RWPE2 (cell line): ENCODE results near the gene PIF1.

ENCODE experiments used
- ATAC-seq: fragments of 200-7000 bp; cut with Tn5 transposase; 3 replicates; pipeline ENCODE4 v1.9.1; 2021; ENCODE audit warnings: low read depth
- DNase-seq: peaks from one replicate; pipeline ENCODE4 v3.0.0-alpha.2; 2020; ENCODE audit warnings: low spot score
- H3K27ac ChIP-seq: fragments of 450-650 bp; 2 replicates; pipeline ENCODE4 v1.5.1; 2017; ENCODE audit warnings: mild to moderate bottlenecking; ENCODE audit not compliant: poor library complexity, severe bottlenecking
- H3K27me3 ChIP-seq: fragments of 250-450 bp; sonication (Bioruptor Pico); 2 replicates; pipeline ENCODE4 v1.5.1; 2021; ENCODE audit warnings: mild to moderate bottlenecking, moderate library complexity; ENCODE audit not compliant: insufficient read depth, poor library complexity, severe bottlenecking
- H3K36me3 ChIP-seq: fragments of 250-450 bp; sonication (Bioruptor Pico); 2 replicates; pipeline ENCODE4 v1.5.1; 2020; ENCODE audit warnings: low read depth, mild to moderate bottlenecking, moderate library complexity
- H3K4me1 ChIP-seq: fragments of 250-450 bp; sonication (Bioruptor Pico); 2 replicates; pipeline ENCODE4 v1.5.1; 2021; ENCODE audit warnings: mild to moderate bottlenecking, moderate library complexity; ENCODE audit not compliant: insufficient read depth, poor library complexity, severe bottlenecking
- H3K4me3 ChIP-seq: fragments of 250-450 bp; sonication (Bioruptor Pico); 2 replicates; pipeline ENCODE4 v1.5.1; 2021; ENCODE audit warnings: mild to moderate bottlenecking, moderate library complexity; ENCODE audit not compliant: severe bottlenecking
- H3K9me3 ChIP-seq: fragments of 250-450 bp; sonication (Bioruptor Pico); 2 replicates; pipeline ENCODE4 v1.5.1; 2021; ENCODE audit warnings: mild to moderate bottlenecking, moderate library complexity; ENCODE audit not compliant: severe bottlenecking
- TF ChIP-seq, protein P1 (sequence below): fragments of 450-650 bp; IDR thresholded peaks from one replicate; pipeline ENCODE4 v1.5.1; 2017; ENCODE audit warnings: mild to moderate bottlenecking, moderate library complexity; ENCODE audit not compliant: poor library complexity, severe bottlenecking

Gene PIF1

DNA sequence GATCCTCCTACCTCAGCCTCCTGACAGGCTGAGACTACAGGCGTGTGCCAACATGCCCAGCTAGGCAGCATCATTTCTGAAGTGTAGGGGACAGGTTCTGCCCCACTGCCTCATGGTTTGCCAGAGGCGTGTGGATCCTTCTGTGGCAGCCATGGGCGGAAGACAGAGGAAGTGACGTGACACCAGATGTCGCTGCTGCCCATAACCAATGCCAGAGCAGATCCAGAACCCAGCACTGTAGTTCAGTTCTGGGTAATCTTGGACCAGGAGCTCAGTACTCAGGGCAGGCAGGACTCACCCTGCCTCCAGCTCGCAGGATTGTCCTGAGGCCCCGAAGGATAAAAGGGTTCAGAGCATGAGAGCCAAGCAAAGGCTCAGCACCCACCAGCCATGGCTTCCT lies 58.2 kb downstream of the PIF1 start:
- no peak for DNase-seq
- no peak for ATAC-seq
- Histone ChIP-seq H3K27me3 (no peaks in the 10 kb centered on the region), H3K36me3 (no peaks in the 10 kb centered on the region), H3K9me3 (no peaks in the 10 kb centered on the region), H3K27ac (no peak overlapping the region), H3K4me3 (no peak overlapping the region), H3K4me1 (no peaks in the 10 kb centered on the region)
- TF ChIP-seq, protein P1, sequence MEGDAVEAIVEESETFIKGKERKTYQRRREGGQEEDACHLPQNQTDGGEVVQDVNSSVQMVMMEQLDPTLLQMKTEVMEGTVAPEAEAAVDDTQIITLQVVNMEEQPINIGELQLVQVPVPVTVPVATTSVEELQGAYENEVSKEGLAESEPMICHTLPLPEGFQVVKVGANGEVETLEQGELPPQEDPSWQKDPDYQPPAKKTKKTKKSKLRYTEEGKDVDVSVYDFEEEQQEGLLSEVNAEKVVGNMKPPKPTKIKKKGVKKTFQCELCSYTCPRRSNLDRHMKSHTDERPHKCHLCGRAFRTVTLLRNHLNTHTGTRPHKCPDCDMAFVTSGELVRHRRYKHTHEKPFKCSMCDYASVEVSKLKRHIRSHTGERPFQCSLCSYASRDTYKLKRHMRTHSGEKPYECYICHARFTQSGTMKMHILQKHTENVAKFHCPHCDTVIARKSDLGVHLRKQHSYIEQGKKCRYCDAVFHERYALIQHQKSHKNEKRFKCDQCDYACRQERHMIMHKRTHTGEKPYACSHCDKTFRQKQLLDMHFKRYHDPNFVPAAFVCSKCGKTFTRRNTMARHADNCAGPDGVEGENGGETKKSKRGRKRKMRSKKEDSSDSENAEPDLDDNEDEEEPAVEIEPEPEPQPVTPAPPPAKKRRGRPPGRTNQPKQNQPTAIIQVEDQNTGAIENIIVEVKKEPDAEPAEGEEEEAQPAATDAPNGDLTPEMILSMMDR, result no peak

DNA sequence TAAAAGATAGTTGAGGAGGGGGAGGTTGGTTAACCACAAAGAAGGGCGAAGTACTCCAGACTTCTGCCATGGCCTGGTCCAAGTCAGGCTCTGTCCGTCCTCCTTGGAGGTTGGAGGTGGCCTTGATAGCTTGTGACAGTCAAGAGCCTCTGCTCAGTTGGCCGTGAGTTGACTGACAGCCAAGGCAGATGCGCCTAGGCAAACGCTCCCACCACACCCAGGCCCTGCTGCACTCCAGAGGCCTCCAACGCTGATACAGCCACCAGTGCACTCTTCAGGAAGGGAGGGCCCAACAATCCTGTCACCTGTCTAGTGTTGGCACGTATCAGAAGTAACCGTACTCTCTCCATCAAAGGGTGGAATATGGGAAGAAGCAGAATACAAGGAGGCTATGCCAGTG lies 59.4 kb downstream of the PIF1 start:
- H3K27ac ChIP-seq, result no peak overlapping the region
- no peaks in the 10 kb centered on the region for H3K27me3 ChIP-seq
- H3K4me1 ChIP-seq, result no peaks in the 10 kb centered on the region
- TF ChIP-seq, protein P1, result no peak
- no peak for DNase-seq
- H3K9me3 ChIP-seq, result no peaks in the 10 kb centered on the region
- H3K4me3 ChIP-seq, result no peak overlapping the region
- no peak for ATAC-seq
- H3K36me3 ChIP-seq, result no peaks in the 10 kb centered on the region
